ENCODE measurements around the gene CEP250. TPM values are rescaled to one million over a fixed set of nuclear protein-coding genes. Genes with fewer than 3 reads are reported as not detected.

Gene CEP250
- total RNA-seq, 2 experiments from 2014 or later, result 31.6 to 74.4 TPM

DNA sequence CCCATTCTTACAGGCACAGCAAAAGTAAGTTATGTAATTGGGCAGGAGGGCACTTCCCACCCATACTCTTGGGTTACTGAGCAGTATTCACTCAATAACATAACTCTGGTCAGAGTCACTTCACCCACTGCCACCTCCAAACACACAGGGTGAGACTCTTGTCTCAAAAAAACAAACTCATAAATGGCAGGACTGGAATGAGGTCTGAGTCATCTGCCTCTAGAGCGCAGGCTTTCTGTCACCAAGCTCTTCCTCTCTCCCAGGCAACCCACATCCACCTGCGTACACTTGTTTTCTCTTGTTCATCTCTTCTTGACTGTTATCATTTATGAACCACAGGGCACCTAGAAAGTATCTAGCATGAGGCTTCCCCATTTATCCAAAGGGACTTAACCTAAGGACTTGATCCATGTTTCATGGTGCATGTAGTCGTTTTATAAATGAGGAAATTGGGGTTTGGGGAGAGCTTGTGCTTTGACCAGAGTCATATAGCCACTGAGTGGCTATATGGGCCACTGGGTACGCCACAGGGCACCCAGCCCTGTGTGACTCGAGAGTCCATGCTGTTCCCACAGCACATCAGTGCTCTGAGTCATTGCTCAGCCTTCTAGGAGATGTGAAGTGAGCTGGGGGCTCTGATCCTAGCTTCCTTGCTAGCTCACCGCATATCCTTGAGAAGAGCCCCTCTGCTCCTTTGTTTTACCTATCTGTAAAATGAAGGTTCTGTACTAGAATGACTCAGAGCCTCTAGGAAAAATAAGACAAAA, 51.7 kb downstream of the CEP250 start:
- intact Hi-C loops (cut with micrococcal nuclease; ENCODE audit: unreplicated experiment), result no loop called here
- POLR2A ChIA-PET, result interaction anchor here (1.0 to 1.3 kb wide), 2 partner anchors 9 to 35 kb away, joined by 3 to 4 read pairs; partner anchors contain the start of gene ERGIC3
- BruUV-seq (replicated peaks), result no TSS peak

DNA sequence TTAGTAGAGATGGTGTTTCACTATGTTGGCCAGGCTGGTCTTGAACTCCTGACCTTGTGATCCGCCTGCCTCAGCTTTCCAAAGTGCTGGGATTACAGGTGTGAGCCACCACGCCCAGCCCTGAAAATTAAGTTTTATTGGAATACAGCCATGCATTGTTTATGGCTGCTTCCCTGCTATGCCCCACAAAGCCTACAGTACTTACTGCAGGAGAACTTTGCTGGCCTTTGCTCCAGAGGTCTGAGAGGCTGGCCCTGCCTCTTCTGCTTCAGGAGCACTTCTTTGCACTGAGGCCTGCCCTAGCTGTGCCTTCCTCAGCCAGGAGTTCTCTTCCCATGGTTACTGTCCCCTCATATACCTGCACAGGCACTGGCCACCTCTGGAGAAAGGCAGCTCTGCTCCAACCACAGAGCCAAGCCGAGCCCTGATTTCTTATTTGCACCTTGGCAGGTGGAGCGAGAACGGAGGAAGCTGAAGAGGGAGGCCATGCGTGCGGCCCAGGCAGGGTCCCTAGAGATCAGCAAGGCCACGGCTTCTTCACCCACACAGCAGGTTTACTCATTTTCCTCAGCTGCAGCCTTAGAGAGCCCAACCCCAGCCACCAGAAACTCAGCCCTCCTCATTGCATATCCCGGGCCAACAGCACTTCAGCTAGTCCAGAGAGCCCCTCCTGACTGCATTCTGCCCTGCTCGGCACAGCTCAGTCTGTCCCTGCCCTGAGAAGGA, 53.3 kb downstream of the CEP250 start:
- DNase-seq (ENCODE audit: low spot score), result no peak
- intact Hi-C loops (cut with micrococcal nuclease; ENCODE audit: unreplicated experiment), result no loop called here
- BruUV-seq (replicated peaks), result no TSS peak

More for the DNA sequence above, 51.7 kb downstream of the CEP250 start:
- CTCF ChIA-PET (ENCODE audit: unreplicated experiment), result interaction anchor here (0.6 kb wide), 1 partner anchor 52 kb away, joined by 4 read pairs; the partner anchor contains the start of gene CEP250
- H3K9me2 ChIP-seq (ENCODE audit: insufficient read depth, low read length), result no peaks in the 10 kb centered on the region
- no peak for DNase-seq (ENCODE audit: low spot score)
- H3K4me3 ChIP-seq (ENCODE audit: low read depth, low read length, poor library complexity, severe bottlenecking), result no peak overlapping the region
- H3K36me3 ChIP-seq (ENCODE audit: insufficient read depth, low read length), result peaks cover 92% of the 10 kb centered on the region
- H3K4me2 ChIP-seq (ENCODE audit: low read length), result no peak overlapping the region
- H4K20me1 ChIP-seq (ENCODE audit: insufficient read depth, low read length), result no peaks in the 10 kb centered on the region; the same call in 1 of the 2 replicates
- no peak overlapping the region for H2AFZ ChIP-seq (ENCODE audit: low read length)
- H3K9me3 ChIP-seq (ENCODE audit: low read length), result no peaks in the 10 kb centered on the region
- H3K27ac ChIP-seq (ENCODE audit: low read depth, low read length, poor library complexity, severe bottlenecking), result no peak overlapping the region
- H3K4me1 ChIP-seq (ENCODE audit: insufficient read depth, low read length, poor library complexity, severe bottlenecking), result peaks cover 23% of the 10 kb centered on the region
- H3K79me2 ChIP-seq (ENCODE audit: insufficient read depth, low read depth, low read length), result no peaks in the 10 kb centered on the region
- no peak for TF ChIP-seq CTCF (conservative IDR thresholded peaks at IDR 0.05; ENCODE audit: low read length)
- no peak for TF ChIP-seq EZH2phosphoT487 (IDR thresholded peaks at IDR 0.05; ENCODE audit: borderline replicate concordance, low read depth, low read length)

More for the DNA sequence above, 53.3 kb downstream of the CEP250 start:
- no peak overlapping the region for H3K4me2 ChIP-seq (ENCODE audit: low read length)
- H3K9me2 ChIP-seq (ENCODE audit: insufficient read depth, low read length), result no peaks in the 10 kb centered on the region
- no peaks in the 10 kb centered on the region for H3K9me3 ChIP-seq (ENCODE audit: low read length)
- H3K36me3 ChIP-seq (ENCODE audit: insufficient read depth, low read length), result peaks cover 95% of the 10 kb centered on the region
- POLR2A ChIA-PET, result no interaction called here
- TF ChIP-seq EZH2phosphoT487 (IDR thresholded peaks at IDR 0.05; ENCODE audit: borderline replicate concordance, low read depth, low read length) (no peak), CTCF (conservative IDR thresholded peaks at IDR 0.05; ENCODE audit: low read length) (no peak)
- H3K4me3 ChIP-seq (ENCODE audit: low read depth, low read length, poor library complexity, severe bottlenecking), result no peak overlapping the region
- CTCF ChIA-PET (ENCODE audit: unreplicated experiment), result interaction anchor here (0.6 to 0.7 kb wide), 3 partner anchors 12 to 59 kb away, joined by 3 to 5 read pairs (median 3); no protein-coding TSS in a partner anchor
- no peaks in the 10 kb centered on the region for H4K20me1 ChIP-seq (ENCODE audit: insufficient read depth, low read length)
- H3K27ac ChIP-seq (ENCODE audit: low read depth, low read length, poor library complexity, severe bottlenecking), result no peak overlapping the region
- H3K4me1 ChIP-seq (ENCODE audit: insufficient read depth, low read length, poor library complexity, severe bottlenecking), result peaks cover 9% of the 10 kb centered on the region
- no peaks in the 10 kb centered on the region for H3K79me2 ChIP-seq (ENCODE audit: insufficient read depth, low read depth, low read length)
- no peak overlapping the region for H2AFZ ChIP-seq (ENCODE audit: low read length)

Data from OCI-LY7 (cell line).